ENCODE measurements around the gene CHN1.

The CHN1 gene

GRCh38 chr2:174945601-174946260, 59.5 kb downstream of the CHN1 start:
- TF ChIP-seq HDGF (IDR thresholded peaks at IDR 0.05; ENCODE audit: borderline replicate concordance) (no peak), FOXM1 (IDR thresholded peaks at IDR 0.05; ENCODE audit: borderline replicate concordance) (no peak), BHLHE40 (IDR thresholded peaks at IDR 0.05; ENCODE audit: borderline replicate concordance) (no peak), LEF1 (IDR thresholded peaks at IDR 0.05; ENCODE audit: borderline replicate concordance) (no peak), ARNT (IDR thresholded peaks at IDR 0.05) (no peak), ELF4 (IDR thresholded peaks at IDR 0.05) (no peak)
- CTCF ChIA-PET: no interaction called here
- DNase-seq (ENCODE audit: extremely low spot score): no peak
- POLR2A ChIA-PET: no interaction called here

GRCh38 chr2:174939046-174939445, 66.1 kb downstream of the CHN1 start:
- CTCF ChIA-PET: no interaction called here
- POLR2A ChIA-PET: no interaction called here
- TF ChIP-seq FOXA1 (IDR thresholded peaks at IDR 0.05) (no peak), L3MBTL2 (conservative IDR thresholded peaks at IDR 0.05) (no peak), NFRKB (IDR thresholded peaks at IDR 0.05) (no peak), TARDBP (IDR thresholded peaks at IDR 0.05) (no peak), LEF1 (IDR thresholded peaks at IDR 0.05; ENCODE audit: borderline replicate concordance) (no peak), BHLHE40 (IDR thresholded peaks at IDR 0.05; ENCODE audit: borderline replicate concordance) (no peak), ELF4 (IDR thresholded peaks at IDR 0.05) (no peak), HDGF (IDR thresholded peaks at IDR 0.05; ENCODE audit: borderline replicate concordance) (no peak), FOXM1 (IDR thresholded peaks at IDR 0.05; ENCODE audit: borderline replicate concordance) (no peak), PKNOX1 (IDR thresholded peaks at IDR 0.05) (no peak), SUZ12 (IDR thresholded peaks at IDR 0.05) (no peak), SP1 (IDR thresholded peaks at IDR 0.05) (no peak), ZNF384 (IDR thresholded peaks at IDR 0.05) (no peak), ARNT (IDR thresholded peaks at IDR 0.05) (no peak), FOXK2 (IDR thresholded peaks at IDR 0.05) (no peak), CTBP1 (IDR thresholded peaks at IDR 0.05; ENCODE audit: borderline replicate concordance) (no peak)

GRCh38 chr2:174931724-174932123, 73.5 kb downstream of the CHN1 start:
- DNase-seq (ENCODE audit: extremely low spot score): no peak
- TF ChIP-seq BHLHE40 (IDR thresholded peaks at IDR 0.05; ENCODE audit: borderline replicate concordance) (no peak), L3MBTL2 (conservative IDR thresholded peaks at IDR 0.05) (no peak), CTBP1 (IDR thresholded peaks at IDR 0.05; ENCODE audit: borderline replicate concordance) (no peak), PKNOX1 (IDR thresholded peaks at IDR 0.05) (no peak), ELF4 (IDR thresholded peaks at IDR 0.05) (no peak), NFRKB (IDR thresholded peaks at IDR 0.05) (no peak), LEF1 (IDR thresholded peaks at IDR 0.05; ENCODE audit: borderline replicate concordance) (no peak), HDGF (IDR thresholded peaks at IDR 0.05; ENCODE audit: borderline replicate concordance) (no peak), FOXA1 (IDR thresholded peaks at IDR 0.05) (no peak), FOXM1 (IDR thresholded peaks at IDR 0.05; ENCODE audit: borderline replicate concordance) (no peak), SUZ12 (IDR thresholded peaks at IDR 0.05) (no peak), TARDBP (IDR thresholded peaks at IDR 0.05) (no peak), ZNF384 (IDR thresholded peaks at IDR 0.05) (no peak), FOXK2 (IDR thresholded peaks at IDR 0.05) (no peak), ARNT (IDR thresholded peaks at IDR 0.05) (no peak), SP1 (IDR thresholded peaks at IDR 0.05) (no peak)
- CTCF ChIA-PET: no interaction called here
- POLR2A ChIA-PET: no interaction called here

More at GRCh38 chr2:174939046-174939445, 66.1 kb downstream of the CHN1 start:
- DNase-seq (ENCODE audit: extremely low spot score): no peak

- DNase-seq (ENCODE audit: extremely low spot score): no peak
- TF ChIP-seq ELF4 (IDR thresholded peaks at IDR 0.05): no peak
- no peak for TF ChIP-seq FOXM1 (IDR thresholded peaks at IDR 0.05; ENCODE audit: borderline replicate concordance)
- no peak for TF ChIP-seq SUZ12 (IDR thresholded peaks at IDR 0.05)
- no peak for TF ChIP-seq ARNT (IDR thresholded peaks at IDR 0.05)
- no peak for TF ChIP-seq FOXA1 (IDR thresholded peaks at IDR 0.05)
- TF ChIP-seq CTBP1 (IDR thresholded peaks at IDR 0.05; ENCODE audit: borderline replicate concordance): no peak
- TF ChIP-seq BHLHE40 (IDR thresholded peaks at IDR 0.05; ENCODE audit: borderline replicate concordance): no peak
- TF ChIP-seq HDGF (IDR thresholded peaks at IDR 0.05; ENCODE audit: borderline replicate concordance): no peak
- no peak for TF ChIP-seq SP1 (IDR thresholded peaks at IDR 0.05)
- ChIA-PET CTCF (no interaction called here), POLR2A (no interaction called here)
These were observed 75.4 kb downstream of the CHN1 start for GRCh38 chr2:174929786-174930185.

- TF ChIP-seq L3MBTL2 (conservative IDR thresholded peaks at IDR 0.05) (no peak), TARDBP (IDR thresholded peaks at IDR 0.05) (no peak), FOXK2 (IDR thresholded peaks at IDR 0.05) (no peak), SP1 (IDR thresholded peaks at IDR 0.05) (no peak), BHLHE40 (IDR thresholded peaks at IDR 0.05; ENCODE audit: borderline replicate concordance) (no peak), FOXA1 (IDR thresholded peaks at IDR 0.05) (no peak), CTBP1 (IDR thresholded peaks at IDR 0.05; ENCODE audit: borderline replicate concordance) (no peak), ARNT (IDR thresholded peaks at IDR 0.05) (no peak), SUZ12 (IDR thresholded peaks at IDR 0.05) (no peak), FOXM1 (IDR thresholded peaks at IDR 0.05; ENCODE audit: borderline replicate concordance) (no peak), LEF1 (IDR thresholded peaks at IDR 0.05; ENCODE audit: borderline replicate concordance) (no peak), ZNF384 (IDR thresholded peaks at IDR 0.05) (no peak)
- ChIA-PET CTCF (no interaction called here), POLR2A (no interaction called here)
- DNase-seq (ENCODE audit: extremely low spot score): no peak
These were observed 80.0 kb downstream of the CHN1 start for GRCh38 chr2:174925046-174925784.

GRCh38 chr2:174924061-174924693, 81.0 kb downstream of the CHN1 start:
- TF ChIP-seq TARDBP (IDR thresholded peaks at IDR 0.05) (no peak), L3MBTL2 (conservative IDR thresholded peaks at IDR 0.05) (no peak), FOXM1 (IDR thresholded peaks at IDR 0.05; ENCODE audit: borderline replicate concordance) (no peak), SP1 (IDR thresholded peaks at IDR 0.05) (no peak), HDGF (IDR thresholded peaks at IDR 0.05; ENCODE audit: borderline replicate concordance) (no peak), BHLHE40 (IDR thresholded peaks at IDR 0.05; ENCODE audit: borderline replicate concordance) (no peak), ARNT (IDR thresholded peaks at IDR 0.05) (no peak), ELF4 (IDR thresholded peaks at IDR 0.05) (no peak), ZNF384 (IDR thresholded peaks at IDR 0.05) (no peak), LEF1 (IDR thresholded peaks at IDR 0.05; ENCODE audit: borderline replicate concordance) (no peak), FOXA1 (IDR thresholded peaks at IDR 0.05) (no peak), FOXK2 (IDR thresholded peaks at IDR 0.05) (no peak), PKNOX1 (IDR thresholded peaks at IDR 0.05) (no peak), SUZ12 (IDR thresholded peaks at IDR 0.05) (no peak), CTBP1 (IDR thresholded peaks at IDR 0.05; ENCODE audit: borderline replicate concordance) (no peak), NFRKB (IDR thresholded peaks at IDR 0.05) (no peak)
- DNase-seq (ENCODE audit: extremely low spot score): no peak
- ChIA-PET POLR2A (no interaction called here), CTCF (no interaction called here)
